Tongue (tissue), 2 donors: ENCODE data around the gene NPLOC4. TPM values are rescaled to one million over a fixed set of nuclear protein-coding genes. Genes with fewer than 3 reads are reported as not detected.
A peak's percentile ranks its signal among the peaks of the same experiment; 100 is the strongest.
"Not testable (repeated sequence)": the region's sequence is repeated elsewhere in the genome, so short reads cannot be mapped to it uniquely, and the experiment has no call there.

Experiments used
- DNase-seq: peaks from one replicate; pipeline ENCODE4 v3.0.0-alpha.2; 2015
- total RNA-seq: library from RNA; depleted of rRNA; stranded (reverse); fragments of >200 nt; gene quantifications from one replicate; pipeline ENCODE4 v1.2.3, GENCODE V29; 2014

Gene NPLOC4
- total RNA-seq, 1 donor from 2014 or later: 50.7 TPM

DNA sequence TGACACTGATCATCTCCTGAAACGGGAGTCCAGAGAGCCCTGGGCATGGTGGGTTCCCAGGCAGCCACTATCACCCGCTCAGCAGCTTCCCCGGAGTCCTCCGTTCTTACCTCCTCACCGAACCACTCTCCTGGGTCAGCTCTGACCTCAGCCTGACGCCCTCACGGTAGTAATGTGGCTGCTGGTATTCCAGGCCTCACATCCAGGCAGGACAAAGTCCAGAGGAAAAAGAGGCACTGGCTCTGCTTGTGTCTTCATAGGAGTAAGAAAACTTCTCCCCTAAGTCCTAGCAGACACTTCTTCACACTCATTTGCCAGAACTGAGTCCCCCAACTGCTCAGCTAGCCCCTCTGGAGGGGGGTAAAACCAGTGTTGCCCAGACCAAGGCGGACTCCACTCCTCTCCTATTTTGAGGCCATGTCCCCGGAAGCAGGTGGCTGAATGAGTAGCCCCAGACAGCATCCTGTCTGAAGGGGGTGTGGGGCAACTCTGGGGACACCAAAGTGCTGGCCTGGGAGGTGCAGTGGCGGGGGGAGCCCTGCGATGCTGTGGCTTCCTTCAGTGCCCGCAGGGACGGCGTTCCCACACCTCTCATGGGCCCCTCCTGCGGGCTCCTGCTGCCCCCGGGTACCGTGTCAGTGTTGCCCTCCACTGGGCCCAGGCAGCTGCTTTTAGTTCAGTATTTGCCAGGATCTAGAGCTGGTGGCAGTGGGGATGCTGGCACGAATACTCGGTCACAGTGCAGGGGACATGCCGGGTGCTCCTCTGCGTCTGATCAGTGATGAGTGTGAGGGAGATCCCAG is 103.4 kb downstream of the NPLOC4 start:
- no peak for DNase-seq

DNA sequence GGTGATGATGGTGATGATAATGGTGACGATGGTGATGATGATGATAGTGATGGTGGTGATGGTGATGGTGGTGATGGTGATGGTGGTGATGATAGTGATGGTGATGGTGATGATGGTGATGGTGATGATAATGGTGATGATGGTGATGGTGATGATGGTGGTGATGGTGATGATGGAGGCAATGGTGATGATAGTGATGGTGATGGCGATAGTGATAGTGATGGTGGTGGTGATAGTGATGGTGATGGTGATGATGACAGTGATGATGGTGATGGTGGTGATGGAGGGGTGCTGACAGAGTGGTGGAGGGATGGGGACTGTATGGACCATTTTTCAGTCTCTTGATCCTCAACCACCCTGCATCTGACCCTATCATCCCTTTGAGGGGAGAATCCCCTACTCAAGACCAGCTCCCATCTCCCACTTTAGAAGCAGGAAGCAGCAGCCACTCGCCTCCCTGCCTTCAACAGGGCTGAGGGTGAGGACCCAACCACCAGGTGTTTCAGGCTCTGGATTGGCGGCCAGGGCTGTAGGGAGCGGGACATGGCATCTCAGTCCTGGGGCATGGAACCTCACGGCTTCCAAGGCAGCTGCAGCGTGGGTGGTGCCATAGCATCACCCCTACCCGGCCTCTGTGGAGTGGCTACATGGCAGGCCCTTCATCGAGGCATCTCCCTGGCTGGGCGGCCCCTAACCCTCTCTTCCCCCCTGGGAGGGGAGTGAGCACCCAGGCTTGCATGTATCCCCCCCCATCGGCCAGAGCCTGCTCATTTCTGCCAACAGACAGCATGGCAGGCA is 104.2 kb downstream of the NPLOC4 start:
- no peak for DNase-seq

DNA sequence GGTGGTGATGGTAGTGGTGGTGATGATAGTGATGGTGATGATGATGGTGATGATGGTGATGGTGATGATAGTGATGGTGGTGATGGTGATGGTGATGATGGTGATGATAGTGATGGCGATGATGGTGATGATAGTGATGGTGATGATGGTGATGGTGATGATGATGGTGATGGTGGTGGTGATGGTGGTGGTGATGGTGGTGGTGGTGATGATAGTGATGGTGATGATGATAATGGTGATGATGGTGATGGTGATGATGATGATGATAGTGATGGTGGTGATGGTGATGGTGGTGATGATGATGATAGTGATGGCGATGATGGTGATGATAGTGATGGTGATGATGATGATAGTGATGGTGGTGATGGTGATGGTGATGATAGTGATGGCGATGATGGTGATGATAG is 104.9 kb downstream of the NPLOC4 start:
- not testable (repeated sequence) for DNase-seq

DNA sequence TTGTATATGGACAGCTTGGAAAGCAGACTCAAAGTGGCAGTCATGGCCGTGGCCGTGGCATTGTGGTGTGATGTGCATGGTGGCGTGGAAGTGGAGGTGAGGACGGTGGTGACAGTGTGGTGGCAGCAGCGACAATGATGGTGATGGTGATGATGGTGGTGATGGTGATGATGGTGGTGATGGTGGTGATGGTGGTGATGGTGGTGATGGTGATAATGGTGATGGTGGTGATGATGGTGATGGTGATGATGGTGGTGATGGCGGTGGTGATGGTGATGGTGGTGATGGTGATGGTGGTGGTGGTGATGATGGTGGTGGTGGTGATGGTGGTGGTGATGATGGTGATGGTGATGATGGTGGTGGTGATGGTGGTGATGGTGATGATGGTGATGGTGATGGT is 105.9 kb downstream of the NPLOC4 start:
- not testable (repeated sequence) for DNase-seq

DNA sequence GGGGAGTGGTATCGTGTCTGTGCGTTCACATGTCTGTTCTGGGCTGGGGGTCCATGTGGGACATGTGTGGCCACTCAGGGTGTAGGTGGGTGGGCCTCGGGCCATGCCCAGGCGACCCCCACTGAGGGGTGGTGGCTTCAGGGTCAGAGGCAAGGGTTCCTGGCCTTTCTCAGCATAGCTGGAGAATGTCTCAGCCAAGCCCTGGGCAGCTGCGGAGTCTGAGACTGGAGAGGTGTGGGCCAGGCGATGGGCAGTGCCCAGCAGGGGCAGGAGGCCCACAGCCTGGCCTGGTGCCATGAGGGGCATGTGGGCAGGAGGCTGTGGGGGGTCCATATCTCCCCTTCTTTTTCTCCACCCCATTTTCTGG is 107.5 kb downstream of the NPLOC4 start:
- no peak for DNase-seq

DNA sequence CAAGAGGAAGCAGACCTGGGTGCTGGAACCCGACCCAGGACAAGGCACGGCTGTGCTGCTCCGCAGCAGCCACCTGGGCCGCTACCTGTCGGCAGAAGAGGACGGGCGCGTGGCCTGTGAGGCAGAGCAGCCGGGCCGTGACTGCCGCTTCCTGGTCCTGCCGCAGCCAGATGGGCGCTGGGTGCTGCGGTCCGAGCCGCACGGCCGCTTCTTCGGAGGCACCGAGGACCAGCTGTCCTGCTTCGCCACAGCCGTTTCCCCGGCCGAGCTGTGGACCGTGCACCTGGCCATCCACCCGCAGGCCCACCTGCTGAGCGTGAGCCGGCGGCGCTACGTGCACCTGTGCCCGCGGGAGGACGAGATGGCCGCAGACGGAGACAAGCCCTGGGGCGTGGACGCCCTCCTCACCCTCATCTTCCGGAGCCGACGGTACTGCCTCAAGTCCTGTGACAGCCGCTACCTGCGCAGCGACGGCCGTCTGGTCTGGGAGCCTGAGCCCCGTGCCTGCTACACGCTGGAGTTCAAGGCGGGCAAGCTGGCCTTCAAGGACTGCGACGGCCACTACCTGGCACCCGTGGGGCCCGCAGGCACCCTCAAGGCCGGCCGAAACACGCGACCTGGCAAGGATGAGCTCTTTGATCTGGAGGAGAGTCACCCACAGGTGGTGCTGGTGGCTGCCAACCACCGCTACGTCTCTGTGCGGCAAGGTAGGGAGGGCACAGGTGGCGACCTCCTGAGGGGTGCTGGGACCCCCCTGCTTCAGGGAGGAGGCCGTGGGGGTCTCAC is 108.1 kb downstream of the NPLOC4 start:
- no peak for DNase-seq

DNA sequence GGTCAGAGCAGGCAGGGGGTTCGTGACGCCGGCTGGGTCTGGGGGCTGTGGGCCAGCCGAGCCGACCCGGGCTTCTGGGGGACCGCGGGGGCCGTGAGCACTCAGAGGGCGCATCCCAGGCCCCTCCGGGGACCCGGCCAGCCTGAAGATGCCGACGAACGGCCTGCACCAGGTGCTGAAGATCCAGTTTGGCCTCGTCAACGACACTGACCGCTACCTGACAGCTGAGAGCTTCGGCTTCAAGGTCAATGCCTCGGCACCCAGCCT is 108.6 kb downstream of the NPLOC4 start:
- no peak for DNase-seq

DNA sequence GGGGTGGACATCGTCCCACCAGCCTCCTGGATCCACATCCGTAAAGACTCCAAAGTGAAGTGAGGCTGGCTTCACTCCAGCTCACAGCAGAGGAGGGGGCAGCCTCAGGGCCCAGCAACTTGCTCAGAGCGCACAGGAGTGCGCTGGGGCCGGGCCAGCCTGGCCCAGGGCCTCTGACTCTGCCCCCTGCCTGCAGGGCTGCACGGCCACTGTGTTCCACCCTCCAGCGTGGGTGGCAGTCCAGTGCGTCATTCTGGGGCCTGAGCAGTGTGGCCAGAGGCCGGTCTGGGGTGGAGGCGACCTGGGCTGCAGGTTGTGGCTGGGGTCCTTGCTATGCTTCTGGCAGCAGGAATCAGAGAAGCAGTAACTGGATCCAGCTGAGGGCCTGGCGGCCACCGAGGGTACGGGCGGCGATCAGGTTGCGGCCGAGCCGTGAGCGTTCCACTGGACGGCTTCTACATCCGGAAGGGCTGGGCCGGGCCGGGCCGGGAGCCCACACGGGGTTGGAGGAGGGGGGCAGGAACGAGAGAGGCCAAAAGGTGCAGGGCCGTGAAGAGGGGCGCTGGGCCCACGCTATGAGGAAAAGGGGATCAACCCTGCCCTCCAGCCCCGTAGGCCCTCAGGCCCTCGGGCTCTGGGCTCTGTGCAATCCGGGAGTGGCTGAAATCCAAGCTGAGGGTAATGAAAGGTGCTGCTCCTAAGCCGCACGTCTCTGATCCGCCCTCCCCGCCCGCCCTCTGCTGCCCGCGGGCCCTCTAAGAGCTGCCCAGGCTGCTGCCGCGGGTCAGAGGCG is 109.1 kb downstream of the NPLOC4 start, which contains the start of gene FSCN2:
TSS of gene FSCN2 (plus strand) at position 787 of the 793 bp plus-strand sequence. CDS start 155 bp downstream, outside the sequence.
- no peak for DNase-seq

DNA sequence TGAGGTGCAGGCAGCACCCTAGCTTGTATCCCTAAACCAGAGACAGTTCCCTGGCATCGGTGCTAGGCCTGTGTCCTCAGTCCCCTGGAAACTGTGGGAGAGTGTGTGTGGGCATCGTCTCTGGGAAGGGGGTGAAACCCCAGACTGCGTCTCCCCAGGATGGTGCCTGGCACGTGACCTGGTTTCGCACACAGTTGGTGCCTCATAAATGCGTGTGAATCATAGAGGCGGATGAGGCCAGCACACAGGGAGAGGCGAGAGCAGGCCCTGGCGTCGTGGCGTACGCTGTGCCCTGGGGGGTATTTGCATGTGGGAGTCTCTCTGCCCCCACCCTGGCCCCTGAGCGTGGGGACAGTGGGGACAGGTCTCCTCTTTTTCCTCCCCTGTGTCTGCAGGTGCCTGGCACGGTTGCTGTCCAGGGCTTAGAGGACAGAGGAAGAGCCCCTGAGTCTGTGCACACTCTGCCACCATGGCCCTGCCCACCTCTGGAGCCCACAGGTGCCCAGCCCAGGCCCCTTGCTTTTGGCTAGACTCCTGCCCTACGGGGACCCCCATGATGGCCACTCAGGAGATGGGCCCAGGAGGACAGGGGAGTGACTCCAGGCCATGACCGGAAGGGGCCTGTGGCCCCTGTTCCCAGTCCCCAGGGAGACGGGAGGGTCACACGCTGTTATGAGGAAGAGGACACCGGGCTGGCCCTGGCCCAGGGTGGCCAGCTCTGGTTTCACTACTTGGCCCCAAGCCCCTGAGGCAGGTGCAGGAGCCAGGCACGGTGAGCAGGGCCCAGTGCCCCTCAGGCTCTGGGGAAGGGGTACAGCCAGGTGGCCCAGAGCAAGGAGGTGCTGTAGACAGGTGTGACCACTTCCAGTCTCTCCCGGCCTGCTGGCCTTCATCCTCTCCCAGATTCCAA is 110.0 kb downstream of the NPLOC4 start:
- no peak for DNase-seq

DNA sequence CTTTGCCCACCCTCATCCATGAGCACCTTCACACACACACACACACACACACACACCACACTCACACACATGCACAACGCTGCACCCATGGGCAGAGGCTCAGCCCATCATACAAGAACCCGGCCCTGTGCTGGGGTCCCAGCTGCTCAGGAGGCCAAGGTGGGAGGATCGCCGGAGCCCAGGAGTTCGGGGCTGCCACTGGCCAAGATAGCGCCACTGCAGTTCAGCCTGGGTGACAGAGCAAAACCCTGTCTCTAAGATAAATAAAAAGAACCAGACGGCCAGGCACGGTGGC is 112.1 kb downstream of the NPLOC4 start:
- DNase-seq: no peak

DNA sequence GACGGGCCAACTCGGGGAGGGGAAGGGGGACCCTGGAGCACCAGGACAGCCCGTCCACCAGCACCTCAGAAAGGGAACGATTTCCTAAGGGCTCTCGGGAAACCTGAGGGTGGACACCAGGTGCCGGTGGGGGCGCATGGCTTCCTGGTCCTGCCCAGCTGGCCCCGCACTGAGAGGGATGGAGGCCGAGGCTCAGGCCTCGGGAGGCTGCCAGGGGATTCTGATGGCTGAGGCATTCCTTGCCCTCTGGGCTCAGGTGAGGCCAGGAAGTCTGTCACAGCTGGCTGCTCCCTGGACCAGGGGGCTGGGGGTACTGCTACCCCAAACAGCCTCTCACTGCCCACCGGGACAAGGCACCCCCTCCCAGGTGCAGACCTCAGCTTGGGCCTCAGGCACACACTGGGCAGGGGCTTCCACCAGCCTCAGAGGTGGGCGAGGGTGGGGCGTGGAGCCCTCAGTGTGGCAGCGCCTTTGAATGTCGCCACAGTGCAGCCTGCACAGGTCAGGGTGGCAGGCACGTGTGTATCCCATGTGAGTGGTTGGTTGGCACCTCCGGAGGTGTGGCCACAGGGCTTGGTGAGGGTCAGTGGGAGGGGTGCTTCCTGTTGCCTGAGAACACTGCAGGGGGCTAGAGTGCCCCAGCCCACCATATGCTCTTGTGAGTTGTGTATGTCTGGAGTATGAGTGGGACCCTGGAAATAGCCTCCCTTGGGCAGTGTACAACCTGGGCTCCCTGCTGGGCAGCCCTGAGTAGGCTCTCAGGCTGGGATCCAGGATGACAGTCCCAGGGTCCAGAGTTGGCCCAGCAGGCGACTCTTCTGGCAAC is 112.7 kb downstream of the NPLOC4 start:
- DNase-seq: no peak

DNA sequence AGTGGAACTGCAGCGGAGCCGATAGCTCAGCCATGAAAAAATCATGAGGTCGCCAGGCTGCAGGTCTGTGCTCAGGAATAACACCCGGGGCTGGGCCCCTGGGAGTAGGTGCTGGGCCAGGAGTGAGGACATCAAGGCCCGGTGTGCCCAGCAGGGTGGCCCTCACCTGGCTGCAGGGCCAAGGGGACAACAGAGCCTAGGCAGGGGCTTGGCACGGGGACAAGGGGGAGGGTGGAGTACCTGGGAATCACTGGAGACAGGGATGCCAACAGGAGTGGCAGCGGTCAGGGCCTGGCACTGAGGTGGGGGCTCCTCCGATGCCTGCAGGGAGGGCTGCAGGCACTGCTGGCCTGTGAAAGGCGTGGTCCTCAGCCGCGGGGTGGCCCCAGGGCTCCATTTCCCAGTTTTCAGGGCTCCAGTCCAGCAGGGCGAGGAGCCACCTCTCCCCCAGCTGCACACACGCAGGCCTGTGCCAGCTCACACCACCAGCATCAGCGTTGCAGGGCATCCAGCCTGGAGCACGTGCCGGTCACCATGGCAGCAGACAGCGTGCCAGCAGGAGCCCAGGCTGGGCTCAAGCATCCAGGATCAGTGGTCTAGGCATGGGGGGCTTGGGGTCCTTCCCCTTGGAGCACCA is 113.4 kb downstream of the NPLOC4 start:
- peak; percentile 88 for DNase-seq

DNA sequence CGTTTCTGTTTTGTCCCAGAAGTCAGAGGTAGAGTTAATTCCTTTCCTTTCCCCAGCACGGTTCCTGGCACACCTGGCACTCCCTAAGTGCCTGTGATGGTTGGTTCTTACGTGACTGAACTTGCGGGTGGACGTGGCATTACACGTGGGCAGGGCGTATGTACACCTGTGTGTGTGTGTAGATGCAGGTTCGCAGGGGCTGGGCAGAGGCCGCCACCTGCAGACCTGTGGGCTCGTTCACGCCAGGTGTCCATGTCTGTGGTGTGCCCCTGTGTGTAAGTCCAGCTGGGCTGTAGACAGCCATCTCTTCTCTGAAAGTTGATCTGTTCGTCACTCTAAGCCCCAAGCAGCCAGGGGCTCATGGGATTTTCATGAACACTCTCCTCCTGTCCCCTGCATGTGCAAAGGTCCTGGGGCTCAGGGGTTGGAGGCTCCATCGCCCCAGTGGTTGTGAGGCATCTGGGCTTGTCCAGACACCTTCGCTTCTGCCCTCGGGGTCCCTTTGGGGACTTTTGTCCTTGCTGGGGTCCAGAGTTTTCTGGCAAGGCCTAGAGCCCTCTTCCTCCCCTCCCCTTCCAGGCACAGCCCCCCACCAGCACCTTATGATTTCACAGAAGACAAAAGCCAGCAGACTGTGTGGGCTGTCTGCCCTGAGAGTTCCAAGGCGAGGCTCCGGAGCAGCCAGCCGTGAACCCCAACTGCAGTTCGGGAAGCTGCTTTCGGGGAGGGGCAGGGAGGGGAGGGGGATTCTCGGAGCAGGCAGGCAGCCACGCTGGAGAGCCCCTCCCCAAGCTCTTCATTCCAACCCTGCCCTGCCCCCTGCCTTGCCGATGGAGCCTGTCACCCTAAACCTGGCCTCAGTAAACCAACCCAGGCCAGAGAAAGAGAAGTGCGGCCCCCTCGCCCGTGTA is 114.2 kb downstream of the NPLOC4 start:
- peak; percentile 73 for DNase-seq

DNA sequence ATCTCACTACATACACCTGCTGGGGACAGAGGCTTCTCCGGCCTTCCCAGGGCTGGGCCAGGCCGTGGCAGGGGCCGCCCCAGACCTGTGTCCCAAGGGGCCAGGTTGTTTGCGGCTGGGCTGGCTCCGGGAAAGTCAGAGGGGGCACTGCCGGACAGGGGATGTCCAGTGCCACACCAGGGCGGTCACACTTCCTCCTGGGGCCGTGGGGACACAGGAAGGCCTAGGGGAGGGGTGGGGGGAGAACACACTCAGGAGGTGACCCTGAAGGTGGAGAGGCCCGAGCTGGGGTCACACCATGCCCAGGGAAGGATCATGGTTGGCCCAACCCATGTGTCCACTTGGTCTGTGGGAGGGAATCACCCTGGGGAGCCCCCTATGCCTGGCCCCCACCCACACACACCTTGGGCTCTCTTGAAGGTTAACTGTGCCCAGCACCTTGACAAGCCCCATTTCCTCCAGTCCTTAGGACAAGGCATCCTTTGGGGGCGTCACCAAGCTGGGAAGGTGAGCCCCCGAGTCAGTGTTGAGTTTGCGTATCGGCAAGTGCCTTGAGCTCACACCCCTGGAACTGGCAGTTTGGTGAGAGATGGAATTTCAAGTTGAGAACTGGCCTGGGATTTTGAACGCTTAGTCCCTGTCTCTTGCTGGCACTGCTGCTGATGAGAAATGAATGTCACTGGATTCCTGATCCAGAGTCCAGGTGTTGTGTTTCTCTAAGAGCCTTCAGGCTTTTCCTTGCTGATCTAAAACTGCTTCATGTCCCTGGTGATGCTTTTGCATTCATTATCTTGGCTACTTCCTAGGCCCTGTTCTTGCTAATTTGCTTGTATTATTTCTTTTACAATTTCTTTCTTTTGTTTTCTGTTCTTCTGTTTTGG is 116.7 kb downstream of the NPLOC4 start:
- no peak for DNase-seq

DNA sequence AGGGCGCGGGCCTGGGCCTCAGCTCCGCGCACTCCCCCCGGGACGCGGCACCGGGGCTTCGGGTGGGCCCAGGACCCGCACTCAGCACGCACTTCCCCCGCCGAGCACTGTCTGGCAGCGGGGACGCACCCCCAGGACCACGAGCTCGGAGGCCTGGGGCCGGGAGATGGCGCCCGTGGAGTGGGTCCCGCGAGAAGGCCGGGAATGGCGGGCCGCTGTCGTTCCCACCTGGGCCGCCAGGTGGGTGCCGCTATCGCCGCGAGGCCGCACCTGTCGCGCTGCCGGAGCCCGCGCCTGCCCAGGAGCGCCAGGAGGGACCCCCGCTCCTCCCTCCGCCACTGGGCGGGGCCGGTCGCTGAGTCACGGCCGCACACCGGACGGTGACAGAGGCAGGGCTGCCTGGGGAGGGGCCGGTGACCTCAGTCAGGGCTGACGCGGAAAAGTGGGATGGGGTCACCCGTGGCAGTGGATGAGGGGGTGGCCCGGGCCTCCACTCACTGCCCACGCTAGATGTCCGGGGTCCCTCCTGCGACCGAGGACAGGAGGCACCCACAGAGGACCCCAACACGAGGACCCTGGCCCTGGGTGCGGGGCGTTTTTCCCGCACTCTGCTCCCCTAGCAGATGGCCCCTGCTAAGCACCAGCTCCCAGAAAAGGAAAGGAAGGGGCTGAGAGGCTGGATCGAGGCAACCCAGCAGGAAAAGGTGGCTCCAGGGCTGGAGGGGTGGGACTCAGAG is 117.5 kb downstream of the NPLOC4 start:
- peak; percentile 38 for DNase-seq

DNA sequence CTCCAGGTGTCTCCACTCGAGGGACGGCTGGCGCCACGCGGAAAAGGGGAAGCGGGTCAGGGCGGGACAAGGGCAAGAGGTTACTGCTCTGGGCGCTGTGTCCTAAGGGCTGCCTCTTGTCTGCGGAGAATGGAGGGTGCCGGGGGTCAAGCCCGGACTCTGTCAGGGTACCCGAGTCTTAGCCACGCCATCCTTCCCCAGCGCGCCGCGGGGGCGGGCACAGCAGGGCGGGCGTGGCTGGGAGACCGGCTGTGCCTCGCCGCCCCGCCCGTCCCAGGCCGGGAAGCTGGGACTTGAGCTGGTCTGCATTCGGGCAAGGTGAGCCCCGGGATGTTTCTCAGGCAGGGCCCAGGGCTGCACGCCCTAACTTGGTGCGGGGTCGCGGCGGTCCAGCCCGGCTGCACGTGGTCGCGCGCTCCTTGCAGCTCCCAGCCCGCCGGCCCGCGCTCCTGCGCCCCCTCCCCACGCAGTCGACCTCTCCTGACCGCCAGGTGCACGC is 118.1 kb downstream of the NPLOC4 start:
- DNase-seq: peak; percentile 53
